ENCODE measurements around the gene JAK3.

DNA sequence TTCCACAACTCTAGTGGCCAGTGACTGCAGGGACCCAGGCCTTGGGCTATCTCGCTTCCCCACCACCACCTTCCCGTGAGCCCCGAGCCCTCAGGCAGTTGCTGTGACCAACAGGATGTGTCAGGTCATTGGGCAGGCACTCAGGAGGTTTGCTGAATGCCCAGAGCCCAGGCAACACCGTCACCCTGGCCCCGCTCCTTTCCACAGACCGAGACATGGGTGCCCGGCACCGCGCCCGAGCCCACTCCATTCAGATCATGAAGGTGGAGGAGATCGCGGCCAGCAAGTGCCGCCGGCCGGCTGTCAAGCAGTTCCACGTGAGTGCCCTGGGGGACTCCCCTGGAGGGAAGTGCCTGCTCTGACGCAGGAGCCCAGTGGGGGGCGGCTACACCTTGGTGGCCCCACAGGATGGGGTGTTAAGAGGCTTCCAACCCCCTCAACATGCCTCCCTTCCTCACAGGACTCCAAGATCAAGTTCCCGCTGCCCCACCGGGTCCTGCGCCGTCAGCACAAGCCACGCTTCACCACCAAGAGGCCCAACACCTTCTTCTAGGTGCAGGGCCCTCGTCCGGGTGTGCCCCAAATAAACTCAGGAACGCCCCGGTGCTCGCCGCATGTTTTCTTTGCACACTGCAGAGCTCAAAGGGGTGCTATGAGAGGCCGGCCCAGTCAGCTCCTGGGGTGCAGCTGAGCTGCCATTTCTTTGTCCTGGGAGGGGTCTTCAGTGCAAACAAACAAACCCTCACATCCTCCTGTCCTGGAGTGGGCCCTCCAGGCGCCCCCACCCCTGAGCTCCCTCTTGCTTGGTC, 15.1 kb upstream of the JAK3 start:
- TF ChIP-seq POLR2A (IDR thresholded peaks at IDR 0.05) = no peak
- no peak for TF ChIP-seq POLR2AphosphoS5 (IDR thresholded peaks at IDR 0.05)
